Pons (tissue), 1 donor: Measurements from ENCODE around the gene MRPS34.
A peak's percentile ranks its signal among the peaks of the same experiment; 100 is the strongest.

Experiments used
- DNase-seq: peaks from one replicate; pipeline ENCODE4 v3.0.0-alpha.2; 2016; ENCODE audit warnings: low spot score

The MRPS34 gene

GRCh38 chr16:1727651-1728624 is 45.0 kb downstream of the MRPS34 start:
- no peak for DNase-seq

GRCh38 chr16:1726661-1727502 is 46.1 kb downstream of the MRPS34 start:
- no peak for DNase-seq

GRCh38 chr16:1724491-1724890 is 48.4 kb downstream of the MRPS34 start:
- DNase-seq, result no peak

- DNase-seq, result peak; percentile 69
These were observed 49.3 kb downstream of the MRPS34 start for GRCh38 chr16:1723450-1724147.
